HG02759 (cell line): ENCODE data around the gene HMBS.

Source experiments
- ATAC-seq: cut with Tn5 transposase; IDR thresholded peaks from one replicate; pipeline ENCODE4 v1.9.1; 2021; ENCODE audit warnings: mild to moderate bottlenecking, moderate library complexity; ENCODE audit not compliant: unreplicated experiment

The HMBS gene

GRCh38 chr11:119067371-119068222 lies 17.1 kb upstream of the HMBS start, which contains the start of gene VPS11:
VPS11 (plus strand) TSS chr11:119067818; CDS start chr11:119067824, 6 bp downstream.
- peak; percentile 95 for ATAC-seq

DNA sequence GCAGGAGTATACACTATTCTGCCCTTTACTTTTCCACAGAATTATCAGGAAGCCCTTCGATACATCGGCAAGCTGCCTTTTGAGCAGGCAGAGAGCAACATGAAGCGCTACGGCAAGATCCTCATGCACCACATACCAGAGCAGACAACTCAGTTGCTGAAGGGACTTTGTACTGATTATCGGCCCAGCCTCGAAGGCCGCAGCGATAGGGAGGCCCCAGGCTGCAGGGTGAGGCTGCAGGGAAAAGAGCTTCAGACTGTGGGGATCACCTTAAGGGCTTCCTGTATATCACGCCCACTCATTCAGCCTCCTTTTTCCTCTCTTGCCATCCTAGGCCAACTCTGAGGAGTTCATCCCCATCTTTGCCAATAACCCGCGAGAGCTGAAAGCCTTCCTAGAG lies 6.8 kb upstream of the HMBS start:
- ATAC-seq: no peak

DNA sequence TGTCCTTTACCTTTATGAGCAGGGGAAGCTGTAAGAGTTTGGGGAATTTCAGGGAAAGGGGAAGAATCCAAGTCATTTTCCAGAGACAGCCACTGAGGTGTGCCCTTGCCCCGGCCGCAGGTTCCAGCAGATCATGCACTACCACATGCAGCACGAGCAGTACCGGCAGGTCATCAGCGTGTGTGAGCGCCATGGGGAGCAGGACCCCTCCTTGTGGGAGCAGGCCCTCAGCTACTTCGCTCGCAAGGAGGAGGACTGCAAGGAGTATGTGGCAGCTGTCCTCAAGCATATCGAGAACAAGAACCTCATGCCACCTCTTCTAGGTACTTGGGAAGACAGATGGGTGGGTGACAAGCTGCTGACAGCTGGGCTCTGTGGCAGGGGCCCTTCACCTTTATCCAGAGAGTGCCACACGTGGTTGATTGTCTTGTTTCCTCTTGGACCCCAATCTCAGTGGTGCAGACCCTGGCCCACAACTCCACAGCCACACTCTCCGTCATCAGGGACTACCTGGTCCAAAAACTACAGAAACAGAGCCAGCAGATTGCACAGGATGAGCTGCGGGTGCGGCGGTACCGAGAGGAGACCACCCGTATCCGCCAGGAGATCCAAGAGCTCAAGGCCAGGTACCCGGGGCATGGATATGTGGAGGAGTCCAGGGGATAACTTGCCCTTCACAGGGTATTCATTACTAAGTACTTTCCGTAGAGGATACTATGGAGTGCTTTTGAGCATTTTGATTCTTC lies 5.8 kb upstream of the HMBS start:
- no peak for ATAC-seq

DNA sequence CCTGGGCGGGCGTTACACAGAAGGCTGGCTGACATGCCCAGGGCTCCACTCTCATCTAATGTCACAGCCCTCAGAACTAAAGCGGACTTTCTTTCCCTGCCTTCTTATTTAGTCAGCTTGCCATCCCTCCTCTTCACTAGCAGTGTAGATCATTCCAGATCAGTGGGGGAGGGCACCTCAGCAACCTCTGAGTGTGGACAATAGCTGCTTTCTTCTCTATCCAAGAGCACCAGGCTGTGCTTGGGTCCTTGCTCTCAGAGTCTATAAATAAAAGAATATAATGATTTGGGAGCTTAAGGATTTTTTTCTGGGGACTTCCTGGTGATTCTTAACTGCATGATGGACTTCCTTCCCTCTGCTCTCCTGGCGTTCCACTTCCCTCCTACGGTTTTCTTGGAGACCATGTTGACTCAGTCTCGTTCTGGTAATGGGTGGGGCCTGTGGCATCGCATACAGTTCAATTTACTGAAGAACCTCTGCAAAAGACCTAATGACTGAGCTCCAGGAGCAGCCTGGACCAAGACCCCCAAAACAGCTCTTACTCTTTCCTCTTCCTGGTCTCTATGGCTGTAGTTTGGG lies 2.9 kb upstream of the HMBS start:
- no peak for ATAC-seq

DNA sequence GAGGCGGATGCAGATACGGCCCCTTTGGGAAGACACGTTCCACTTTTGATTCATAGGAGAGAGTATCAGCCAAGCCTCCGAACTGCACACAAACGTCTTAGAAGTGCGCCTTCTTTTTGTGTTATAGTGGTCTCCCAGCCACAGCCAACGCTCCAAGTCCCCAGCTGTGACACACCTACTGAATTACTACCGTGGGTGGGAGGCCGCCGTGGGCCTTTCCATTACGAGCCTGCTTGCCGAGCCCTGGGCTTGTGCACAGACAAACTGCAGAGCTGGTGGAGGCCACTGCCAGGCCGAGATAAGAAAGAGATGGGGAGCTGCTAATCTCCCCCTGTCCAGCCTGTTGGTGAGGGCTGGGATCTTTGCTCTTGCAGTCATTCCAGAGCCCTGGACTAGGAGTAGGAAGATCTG lies 761 bp downstream of the HMBS start:
- ATAC-seq: no peak

DNA sequence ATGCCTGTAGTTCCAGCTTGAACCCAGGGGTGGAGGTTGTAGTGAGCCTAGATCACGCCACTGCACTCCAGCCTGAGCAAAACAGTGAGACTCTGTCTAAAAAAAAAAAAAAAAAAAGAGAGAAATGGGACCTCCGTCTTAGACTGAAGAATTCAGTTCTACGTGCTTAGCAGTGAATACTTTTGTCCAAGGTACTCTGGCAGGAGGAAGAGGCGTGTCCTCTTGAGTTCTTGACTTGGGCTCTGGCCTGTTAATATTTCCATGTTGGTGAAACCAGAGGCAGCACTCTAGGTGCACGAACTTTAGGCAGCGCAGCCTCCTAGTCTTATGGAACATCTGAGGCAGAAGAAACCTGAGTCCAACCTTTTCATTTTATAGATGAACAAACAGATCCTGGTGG lies 2.4 kb downstream of the HMBS start:
- no peak for ATAC-seq

- ATAC-seq: no peak
Observed at GRCh38 chr11:119087747-119088241, 3.1 kb downstream of the HMBS start.

DNA sequence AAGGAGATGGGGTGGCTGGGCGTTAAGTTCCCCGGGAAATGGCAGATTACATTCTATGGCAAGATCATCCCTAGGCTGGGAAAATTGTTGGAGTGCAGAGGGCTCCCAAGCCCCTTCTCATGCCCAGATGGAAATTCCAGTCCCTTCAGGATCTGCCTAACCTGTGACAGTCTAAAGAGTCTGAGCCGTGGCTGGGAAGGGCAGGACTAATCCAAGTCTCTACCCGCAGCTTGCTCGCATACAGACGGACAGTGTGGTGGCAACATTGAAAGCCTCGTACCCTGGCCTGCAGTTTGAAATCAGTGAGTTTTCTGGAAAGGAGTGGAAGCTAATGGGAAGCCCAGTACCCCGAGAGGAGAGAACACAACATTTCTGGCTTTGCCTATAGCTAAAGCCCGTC lies 3.7 kb downstream of the HMBS start:
- ATAC-seq: no peak

DNA sequence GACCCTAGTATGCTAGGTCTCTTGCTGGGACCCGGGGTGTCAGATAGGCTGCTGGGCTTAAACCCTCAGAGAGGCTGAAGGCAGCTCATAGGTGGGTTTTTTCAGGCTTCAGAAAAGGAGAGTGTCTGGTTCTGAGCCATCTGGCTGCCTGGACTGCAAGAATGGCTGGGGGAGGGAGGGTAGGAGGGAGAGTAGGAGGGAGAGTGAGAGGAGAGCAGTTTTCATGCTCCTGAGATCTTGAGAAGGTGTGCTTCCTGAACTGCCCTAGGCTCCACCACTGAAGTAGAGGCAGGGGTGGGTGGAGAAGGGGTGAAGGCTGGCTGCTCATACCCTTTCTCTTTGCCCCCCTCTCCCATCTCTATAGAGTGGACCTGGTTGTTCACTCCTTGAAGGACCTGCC lies 4.6 kb downstream of the HMBS start:
- ATAC-seq: no peak

GRCh38 chr11:119091178-119091577 lies 6.5 kb downstream of the HMBS start:
- ATAC-seq: no peak

DNA sequence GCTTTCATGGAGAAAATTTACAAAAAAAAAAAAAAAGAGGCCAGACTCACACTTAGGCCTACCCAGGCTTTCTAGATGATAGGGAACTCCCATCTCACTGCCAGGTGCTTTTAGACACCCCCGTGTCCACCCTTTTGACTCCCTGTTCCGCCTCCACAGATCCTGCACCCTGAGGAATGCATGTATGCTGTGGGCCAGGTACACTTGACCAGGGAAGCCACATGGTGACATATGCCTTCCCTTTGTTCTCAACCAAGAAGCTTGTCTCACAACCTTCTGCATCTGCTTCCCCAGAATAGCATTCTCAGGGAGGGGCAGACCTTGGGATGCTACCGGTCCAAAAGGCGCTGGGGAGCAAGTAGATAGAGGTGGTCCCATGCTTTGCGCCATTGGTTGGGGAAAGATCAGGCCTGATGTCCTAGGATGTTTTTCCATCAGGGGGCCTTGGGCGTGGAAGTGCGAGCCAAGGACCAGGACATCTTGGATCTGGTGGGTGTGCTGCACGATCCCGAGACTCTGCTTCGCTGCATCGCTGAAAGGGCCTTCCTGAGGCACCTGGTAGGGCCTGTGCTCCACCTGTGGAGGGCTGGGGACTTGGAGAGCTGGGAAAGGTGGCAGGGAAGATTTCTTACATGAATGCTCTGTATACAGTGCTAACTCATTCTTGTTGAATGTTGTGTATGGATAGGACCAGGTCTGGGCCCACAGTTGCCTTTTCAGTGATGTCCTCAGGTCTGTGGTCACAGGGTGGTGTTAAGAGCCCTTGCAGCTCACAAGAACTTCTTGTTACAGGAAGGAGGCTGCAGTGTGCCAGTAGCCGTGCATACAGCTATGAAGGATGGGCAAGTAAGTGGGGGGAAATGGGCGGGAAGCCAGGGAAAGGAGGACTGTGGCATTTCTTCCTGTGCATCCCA lies 7.5 kb downstream of the HMBS start:
- ATAC-seq: no peak

- no peak for ATAC-seq
Observed at GRCh38 chr11:119092880-119093842, 8.5 kb downstream of the HMBS start.

DNA sequence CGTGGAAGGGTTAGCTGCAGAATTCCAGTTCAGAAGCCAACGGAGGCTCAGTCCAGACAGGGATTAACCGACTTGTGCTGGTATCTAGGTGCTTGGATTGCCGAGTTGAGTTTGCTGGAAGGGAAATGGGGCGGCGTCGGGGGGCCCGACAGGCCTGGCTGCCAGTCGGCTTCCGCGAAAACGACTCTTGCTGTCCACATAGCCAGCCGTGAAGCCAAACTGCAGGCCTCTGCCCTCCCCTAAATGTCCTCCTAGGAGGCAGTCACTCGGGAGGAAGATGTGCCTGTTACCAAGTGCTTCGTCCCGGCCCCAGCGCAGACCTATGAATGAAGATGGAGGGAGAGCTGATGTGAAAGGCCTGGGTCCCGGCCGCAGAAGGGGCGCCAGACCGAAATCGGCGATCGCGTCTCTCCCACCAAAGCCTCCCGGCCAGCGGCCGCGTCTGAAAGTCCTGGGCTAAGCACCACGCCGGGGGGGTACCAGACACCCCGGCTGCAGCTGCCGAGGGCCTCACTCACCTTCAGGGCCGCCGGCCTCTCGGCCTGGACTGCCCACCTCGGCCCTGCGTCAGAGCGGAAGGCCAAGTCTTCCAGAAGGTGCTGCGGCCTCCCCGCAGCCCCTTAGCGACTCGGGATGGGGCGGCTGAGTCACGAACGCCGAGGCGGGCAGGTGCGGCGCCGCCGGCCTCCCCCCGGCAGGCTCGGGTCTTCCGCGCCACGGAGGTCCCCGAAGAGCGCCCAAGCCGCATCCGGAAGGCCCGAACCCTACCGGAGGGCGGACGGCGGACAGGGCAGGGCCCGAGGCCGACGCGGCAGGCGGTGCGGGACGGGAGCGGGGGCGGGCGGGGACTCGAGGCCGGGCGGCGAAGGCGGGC lies 9.5 kb downstream of the HMBS start:
- ATAC-seq: peak; percentile 1

DNA sequence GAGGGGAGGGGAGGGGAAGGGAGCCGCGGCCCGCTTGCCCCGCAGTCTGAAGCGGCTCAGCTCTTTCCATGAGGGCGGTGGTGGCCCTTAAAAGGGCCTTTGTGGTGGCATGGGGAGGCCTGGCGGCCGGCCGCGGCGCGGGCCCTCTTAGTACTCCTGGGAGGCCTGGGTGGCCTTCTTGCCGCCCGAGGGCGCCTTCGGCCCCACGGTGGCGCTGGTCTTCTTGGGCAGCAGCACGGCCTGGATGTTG lies 10.1 kb downstream of the HMBS start:
- peak; percentile 47 for ATAC-seq

GRCh38 chr11:119095066-119095880 lies 10.6 kb downstream of the HMBS start:
- ATAC-seq: peak; percentile 85

DNA sequence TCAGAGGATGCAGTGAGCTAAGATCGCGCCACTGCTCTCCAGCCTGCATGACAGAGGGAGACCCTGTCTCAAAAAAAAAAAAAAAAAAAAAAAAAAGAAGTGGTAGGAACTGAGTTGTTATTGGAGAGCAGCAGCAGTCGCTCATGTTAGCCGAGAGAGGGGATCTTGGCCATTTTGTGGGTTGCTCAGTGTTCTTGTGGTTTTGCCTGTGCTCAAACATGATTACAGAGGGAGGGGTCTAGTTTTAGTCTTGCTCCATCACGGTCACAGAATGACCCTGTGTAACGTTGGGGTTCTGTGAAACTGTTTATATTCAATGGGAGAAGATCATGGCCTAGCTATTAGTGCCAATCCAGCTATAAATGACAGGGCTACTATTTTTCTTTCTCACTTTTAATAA lies 15.0 kb downstream of the HMBS start:
- ATAC-seq: no peak

GRCh38 chr11:119100246-119100970 lies 15.7 kb downstream of the HMBS start:
- no peak for ATAC-seq
